SK-N-SH (cell line): ENCODE data around the gene C15orf61. TPM values are rescaled to one million over a fixed set of nuclear protein-coding genes. Genes with fewer than 3 reads are reported as not detected.

Source experiments
- CTCF ChIA-PET: fragments of 300-600, 350-600 bp; formaldehyde crosslinking; extraction: SDS; loops from one replicate; lab custom pipeline; 2021; lab: Yijun Ruan, JAX
- POLR2A ChIA-PET: fragments of 350-600 bp; sonication (Branson Sonifier 250); formaldehyde crosslinking; extraction: SDS; loops from one replicate; lab custom pipeline; 2020; ENCODE audit warnings: antibody characterized with exemption, inconsistent platforms; lab: Yijun Ruan, JAX
- DNase-seq: peaks from one replicate; pipeline ENCODE4 v3.0.0; 2012
- H2AFZ ChIP-seq: fragments of 200-600 bp; sonication (generic); 2 replicates; pipeline ENCODE4 v1.8.1; 2016; ENCODE audit warnings: antibody characterized with exemption, mild to moderate bottlenecking, low read depth
- H3F3A ChIP-seq: fragments of 200-600 bp; sonication (generic); replicated peaks from 2 replicates; pipeline ENCODE3; 2016; ENCODE audit warnings: antibody characterized with exemption, mild to moderate bottlenecking; ENCODE audit not compliant: insufficient read depth
- H3K27ac ChIP-seq, 2 experiments: fragments of 200-500 bp in 1 of 2; fragments of 200-600 bp in 1 of 2; sonication (Bioruptor generic) in 1 of 2; sonication (generic), shearing (Covaris generic) in 1 of 2; 2 replicates each; pipeline versions ENCODE4 v1.5.1 to v1.6.1; 2014 to 2016; ENCODE audit warnings: low read depth in 2 of 2, inconsistent platforms in 1 of 2, low read length in 1 of 2, mild to moderate bottlenecking in 1 of 2, mixed read lengths in 1 of 2
- H3K27me3 ChIP-seq: fragments of 200-600 bp; sonication (generic), shearing (Covaris generic); 2 replicates; pipeline ENCODE4 v1.6.1; 2016; ENCODE audit warnings: mixed run types; ENCODE audit not compliant: insufficient read depth
- H3K36me3 ChIP-seq, 2 experiments: fragments of 200-500 bp in 1 of 2; fragments of 200-600 bp in 1 of 2; sonication (Bioruptor generic) in 1 of 2; sonication (generic) in 1 of 2; replicated peaks in 1 of 2; 2 replicates each; pipeline versions ENCODE3 to v1.5.1; 2014 to 2016; ENCODE audit warnings: low read length in 1 of 2, mild to moderate bottlenecking in 1 of 2; ENCODE audit not compliant: insufficient read depth in 2 of 2, control insufficient read depth in 1 of 2
- H3K4me1 ChIP-seq, 2 experiments: fragments of 200-500 bp in 1 of 2; fragments of 200-600 bp in 1 of 2; sonication (Bioruptor generic) in 1 of 2; sonication (generic), shearing (Covaris generic) in 1 of 2; 2 replicates each; pipeline versions ENCODE4 v1.5.1 to v1.6.1; 2014 to 2016; ENCODE audit warnings: low read depth in 1 of 2, low read length in 1 of 2, mixed run types in 1 of 2; ENCODE audit not compliant: insufficient read depth in 2 of 2, control insufficient read depth in 1 of 2
- H3K4me2 ChIP-seq: fragments of 200-600 bp; sonication (generic), shearing (Covaris generic); 2 replicates; pipeline ENCODE4 v1.6.1; 2017; ENCODE audit warnings: mixed run types
- H3K4me3 ChIP-seq, 2 experiments: fragments of 200-500 bp in 1 of 2; fragments of 200-600 bp in 1 of 2; sonication (Bioruptor generic) in 1 of 2; sonication (generic), shearing (Covaris generic) in 1 of 2; 2 replicates each; pipeline versions ENCODE4 v1.5.1 to v1.8.1; 2014 to 2016; ENCODE audit warnings: low read depth in 2 of 2, inconsistent platforms in 1 of 2, low read length in 1 of 2, mild to moderate bottlenecking in 1 of 2, mixed read lengths in 1 of 2, moderate library complexity in 1 of 2
- H3K79me2 ChIP-seq: fragments of 200-600 bp; sonication (generic); 2 replicates; pipeline ENCODE4 v1.8.1; 2017; ENCODE audit warnings: mild to moderate bottlenecking; ENCODE audit not compliant: insufficient read depth
- H3K9ac ChIP-seq: fragments of 200-600 bp; sonication (generic); 2 replicates; pipeline ENCODE4 v1.6.1; 2017; ENCODE audit warnings: mixed run types
- H3K9me2 ChIP-seq: fragments of 200-600 bp; sonication (generic); 2 replicates; pipeline ENCODE4 v1.6.1; 2017; ENCODE audit warnings: mixed run types
- H3K9me3 ChIP-seq: fragments of 200-600 bp; sonication (generic); 2 replicates; pipeline ENCODE4 v1.6.1; 2017; ENCODE audit warnings: mixed run types, mild to moderate bottlenecking, moderate library complexity
- H4K20me1 ChIP-seq: fragments of 200-600 bp; sonication (generic); 2 replicates; pipeline ENCODE4 v1.6.1; 2017; ENCODE audit warnings: mild to moderate bottlenecking, mixed run types; ENCODE audit not compliant: insufficient read depth
- CHD2 ChIP-seq: fragments of 150-350 bp; IDR thresholded peaks from 2 replicates; pipeline ENCODE4 v1.6.1; 2018; ENCODE audit warnings: low read length; ENCODE audit not compliant: partially characterized antibody
- EZH2phosphoT487 ChIP-seq: fragments of 200-600 bp; sonication (generic); IDR thresholded peaks from 2 replicates; pipeline ENCODE4 v1.6.1; 2017; ENCODE audit warnings: low read depth, mixed run types, mild to moderate bottlenecking, antibody characterized with exemption, moderate library complexity, borderline replicate concordance
- GATA2 ChIP-seq: sonication (generic); formaldehyde crosslinking; IDR thresholded peaks from 2 replicates; pipeline ENCODE4 v1.5.0; 2020; ENCODE audit warnings: mild to moderate bottlenecking, missing genetic modification reagents
- IRF3 ChIP-seq: fragments of 150-350 bp; IDR thresholded peaks from 2 replicates; pipeline ENCODE4 v1.6.1; 2016; ENCODE audit warnings: mild to moderate bottlenecking, low read depth, low read length
- JUND ChIP-seq: IDR thresholded peaks from 2 replicates; pipeline ENCODE4 v1.4.0; 2012
- NFIC ChIP-seq: IDR thresholded peaks from 2 replicates; pipeline ENCODE4 v1.4.0; 2012; ENCODE audit warnings: borderline replicate concordance
- PBX3 ChIP-seq: IDR thresholded peaks from 2 replicates; pipeline ENCODE4; 2012
- POLR2AphosphoS5 ChIP-seq: IDR thresholded peaks from 2 replicates; pipeline ENCODE4 v1.6.1; 2012; ENCODE audit warnings: low read depth, low read length
- RAD21 ChIP-seq: IDR thresholded peaks from 2 replicates; pipeline ENCODE4 v1.6.1; 2012; ENCODE audit warnings: mild to moderate bottlenecking, low read length
- RCOR1 ChIP-seq: fragments of 150-350 bp; IDR thresholded peaks from 2 replicates; pipeline ENCODE4 v1.6.1; 2017; ENCODE audit warnings: antibody characterized with exemption, low read length
- REST ChIP-seq: IDR thresholded peaks from 2 replicates; pipeline ENCODE4 v1.6.1; 2012; ENCODE audit warnings: mild to moderate bottlenecking, low read depth, low read length, moderate library complexity
- TAF1 ChIP-seq: IDR thresholded peaks from 2 replicates; pipeline ENCODE4 v1.6.1; 2012; ENCODE audit warnings: low read depth, mild to moderate bottlenecking, low read length, moderate library complexity, borderline replicate concordance
- TCF12 ChIP-seq: IDR thresholded peaks from 2 replicates; pipeline ENCODE4 v1.4.0; 2012
- TEAD4 ChIP-seq: IDR thresholded peaks from 2 replicates; pipeline ENCODE4 v1.4.0; 2012; ENCODE audit warnings: mild to moderate bottlenecking, borderline replicate concordance; ENCODE audit not compliant: insufficient read depth
- WGBS: methylation state at CpG from one replicate; pipeline ENCODE4 v1.1.6; 2017; ENCODE audit warnings: low lambda C conversion rate; 5-methylcytosine and 5-hydroxymethylcytosine counted together
- polyA plus RNA-seq, 3 experiments: library from polyadenylated mRNA; depleted of rRNA; stranded (reverse); fragments of >200 nt; gene quantifications; 2 replicates each; pipeline ENCODE4 v1.2.3, GENCODE V29; 2012

The C15orf61 gene
- polyA plus RNA-seq, 1 of the 3 experiments (the other 2 are of a cell fraction) = 4.0 TPM

- no peak overlapping the region for H3K4me2 ChIP-seq
- WGBS = 93% methylated on average over 3 of the region's 3 CpGs
Observed at GRCh38 chr15:67515090-67515489, 5.8 kb upstream of the C15orf61 start.

More at GRCh38 chr15:67515090-67515489, 5.8 kb upstream of the C15orf61 start:
- ChIA-PET CTCF (no interaction called here), POLR2A (no interaction called here)
- DNase-seq = no peak
- H3K4me1 ChIP-seq = peaks cover 0 to 12% of the 10 kb centered on the region in 2 experiments; a peak in 1 of 4 replicates
- no peaks in the 10 kb centered on the region for H3K79me2 ChIP-seq
- H3K9me2 ChIP-seq = no peaks in the 10 kb centered on the region
- H3K9ac ChIP-seq = no peak overlapping the region
- no peaks in the 10 kb centered on the region for H3K9me3 ChIP-seq
- no peak for TF ChIP-seq REST
- TF ChIP-seq EZH2phosphoT487 = no peak
- TF ChIP-seq GATA2 = no peak
- TF ChIP-seq TCF12 = no peak
- TF ChIP-seq IRF3 = no peak
- TF ChIP-seq JUND = no peak
- no peak for TF ChIP-seq NFIC
- TF ChIP-seq RAD21 = no peak
- TF ChIP-seq TEAD4 = no peak
- TF ChIP-seq CHD2 = no peak
- no peak for TF ChIP-seq POLR2AphosphoS5
- TF ChIP-seq PBX3 = no peak
- no peak for TF ChIP-seq RCOR1
- TF ChIP-seq TAF1 = no peak
- H3F3A ChIP-seq = peaks cover 13% of the 10 kb centered on the region
- H3K27ac ChIP-seq = no peak overlapping the region
- H3K36me3 ChIP-seq = peaks cover 0 to 9% of the 10 kb centered on the region in 2 experiments
- H4K20me1 ChIP-seq = no peaks in the 10 kb centered on the region
- no peak overlapping the region for H2AFZ ChIP-seq
- H3K27me3 ChIP-seq = no peaks in the 10 kb centered on the region
- no peak overlapping the region for H3K4me3 ChIP-seq
